HG03280 (cell line): ENCODE data around the gene ZDHHC24.
A peak's percentile ranks its signal among the peaks of the same experiment; 100 is the strongest.
"Not testable (repeated sequence)": the region's sequence is repeated elsewhere in the genome, so short reads cannot be mapped to it uniquely, and the experiment has no call there.

ENCODE experiments used
- ATAC-seq: cut with Tn5 transposase; IDR thresholded peaks from one replicate; pipeline ENCODE4 v1.9.1; 2021; ENCODE audit warnings: mild to moderate bottlenecking, moderate library complexity; ENCODE audit not compliant: unreplicated experiment

ZDHHC24 gene

GRCh38 chr11:66545701-66546367, at the start of gene ZDHHC24:
TSS of gene ZDHHC24 (minus strand) at chr11:66546048. CDS start at chr11:66546003, 45 bp downstream.
- ATAC-seq: peak; percentile 90

GRCh38 chr11:66595245-66595904, 49.5 kb upstream of the ZDHHC24 start:
- no peak for ATAC-seq

GRCh38 chr11:66593650-66594049, 47.8 kb upstream of the ZDHHC24 start:
- no peak for ATAC-seq

- ATAC-seq: peak; percentile 24
Observed at GRCh38 chr11:66593303-66593635, 47.4 kb upstream of the ZDHHC24 start.

- ATAC-seq: peak; percentile 90
Observed at GRCh38 chr11:66592457-66593302, 46.8 kb upstream of the ZDHHC24 start, which contains the start of the genes CCDC87 and CCS. TSS of gene CCDC87 (minus strand) at chr11:66593063. CDS start at chr11:66593015, 48 bp downstream. TSS of gene CCS (plus strand) at chr11:66593185. CDS start at chr11:66593262, 77 bp downstream.

GRCh38 chr11:66591175-66591574, 45.3 kb upstream of the ZDHHC24 start:
- ATAC-seq: no peak

- ATAC-seq: no peak
Observed at GRCh38 chr11:66589996-66590675, 44.3 kb upstream of the ZDHHC24 start.

GRCh38 chr11:66589315-66589714, 43.5 kb upstream of the ZDHHC24 start:
- ATAC-seq: not testable (repeated sequence)

GRCh38 chr11:66586136-66586535, 40.3 kb upstream of the ZDHHC24 start:
- no peak for ATAC-seq

GRCh38 chr11:66585447-66585846, 39.6 kb upstream of the ZDHHC24 start:
- ATAC-seq: not testable (repeated sequence)

- ATAC-seq: not testable (repeated sequence)
Observed at GRCh38 chr11:66582565-66583147, 36.8 kb upstream of the ZDHHC24 start.

- no peak for ATAC-seq
Observed at GRCh38 chr11:66581261-66581660, 35.4 kb upstream of the ZDHHC24 start.

GRCh38 chr11:66580803-66581202, 35.0 kb upstream of the ZDHHC24 start:
- ATAC-seq: no peak

- ATAC-seq: no peak
Observed at GRCh38 chr11:66579017-66579606, 33.3 kb upstream of the ZDHHC24 start.

GRCh38 chr11:66570850-66571180, 25.0 kb upstream of the ZDHHC24 start:
- ATAC-seq: no peak

GRCh38 chr11:66570079-66570849, 24.4 kb upstream of the ZDHHC24 start:
- no peak for ATAC-seq

GRCh38 chr11:66569076-66569475, 23.2 kb upstream of the ZDHHC24 start:
- no peak for ATAC-seq

GRCh38 chr11:66568124-66568916, 22.5 kb upstream of the ZDHHC24 start, which contains the start of gene CTSF:
TSS of gene CTSF (minus strand) at chr11:66568606. CDS start at chr11:66568486, 120 bp downstream.
- no peak for ATAC-seq

GRCh38 chr11:66567787-66568123, 21.9 kb upstream of the ZDHHC24 start:
- no peak for ATAC-seq
